Erythroblast (primary cell): ENCODE measurements around the gene TSPEAR.

Source experiments
- GATA1 ChIP-seq: IDR thresholded peaks from 2 replicates; pipeline ENCODE4 v1.6.1; 2011; ENCODE audit warnings: low read depth, mild to moderate bottlenecking, control low read depth, low read length, moderate library complexity
- POLR2A ChIP-seq: IDR thresholded peaks from 2 replicates; pipeline ENCODE4 v1.6.1; 2011; ENCODE audit warnings: mild to moderate bottlenecking, low read length

GRCh38 chr21:44758141-44758561 lies 46.8 kb upstream of the TSPEAR start:
- TF ChIP-seq POLR2A, result no peak
- no peak for TF ChIP-seq GATA1
